GM19397 (cell line): Measurements from ENCODE around the gene HYPK.

Experiments
- ATAC-seq: cut with Tn5 transposase; IDR thresholded peaks from one replicate; pipeline ENCODE4 v1.9.1; 2021; ENCODE audit warnings: mild to moderate bottlenecking, moderate library complexity; ENCODE audit not compliant: unreplicated experiment

Gene HYPK

GRCh38 chr15:43800286-43801141, at the start of gene HYPK:
HYPK (plus strand) TSS chr15:43800599; CDS start chr15:43800623, 24 bp downstream.
- peak; percentile 84 for ATAC-seq

- no peak for ATAC-seq
Measured at GRCh38 chr15:43751885-43752284, 48.5 kb upstream of the HYPK start.

GRCh38 chr15:43762824-43763223, 37.6 kb upstream of the HYPK start:
- no peak for ATAC-seq

- no peak for ATAC-seq
Measured at GRCh38 chr15:43763819-43764446, 36.5 kb upstream of the HYPK start.

GRCh38 chr15:43769584-43770228, 30.7 kb upstream of the HYPK start:
- no peak for ATAC-seq

GRCh38 chr15:43771816-43772215, 28.6 kb upstream of the HYPK start:
- ATAC-seq, result no peak

- no peak for ATAC-seq
Measured at GRCh38 chr15:43772624-43773023, 27.8 kb upstream of the HYPK start.

- no peak for ATAC-seq
Measured at GRCh38 chr15:43774062-43774461, 26.3 kb upstream of the HYPK start.

GRCh38 chr15:43775411-43775965, 24.9 kb upstream of the HYPK start:
- ATAC-seq, result no peak

- ATAC-seq, result peak; percentile 70
Measured at GRCh38 chr15:43776101-43776717, 24.2 kb upstream of the HYPK start.

GRCh38 chr15:43776718-43777266, 23.6 kb upstream of the HYPK start, which contains the start of gene ELL3:
ELL3 (minus strand) TSS chr15:43776966; CDS start chr15:43776901, 65 bp downstream.
- peak; percentile 33 for ATAC-seq

- peak; percentile 58 for ATAC-seq
Measured at GRCh38 chr15:43777267-43777914, 23.0 kb upstream of the HYPK start.

- no peak for ATAC-seq
Measured at GRCh38 chr15:43779016-43779415, 21.4 kb upstream of the HYPK start.

- ATAC-seq, result no peak
Measured at GRCh38 chr15:43789409-43789808, 11.0 kb upstream of the HYPK start.

- ATAC-seq, result peak; percentile 84
Measured at GRCh38 chr15:43791993-43792760, 8.2 kb upstream of the HYPK start, which contains the start of gene SERF2. SERF2 (plus strand) TSS chr15:43792320; CDS start chr15:43792377, 57 bp downstream.

- ATAC-seq, result peak; percentile 19
Measured at GRCh38 chr15:43792761-43793476, 7.5 kb upstream of the HYPK start.

- ATAC-seq, result no peak
Measured at GRCh38 chr15:43793647-43794046, 6.8 kb upstream of the HYPK start.

- no peak for ATAC-seq
Measured at GRCh38 chr15:43794269-43795037, 5.9 kb upstream of the HYPK start.
